Measurements from ENCODE around the gene GJA1.
"Not testable (repeated sequence)": the region's sequence is repeated elsewhere in the genome, so short reads cannot be mapped to it uniquely, and the experiment has no call there.

Gene GJA1

GRCh38 chr6:121441477-121441876 is 6.0 kb downstream of the GJA1 start:
- Histone ChIP-seq H3K79me2 (ENCODE audit: low read length) (peaks cover 16% of the 10 kb centered on the region), H4K20me1 (ENCODE audit: insufficient read depth, low read length) (no peaks in the 10 kb centered on the region), H3K4me3 (ENCODE audit: low read length) (no peak overlapping the region), H3K4me1 (ENCODE audit: low read length) (no peaks in the 10 kb centered on the region), H3F3A (ENCODE audit: insufficient read depth, low read length) (no peaks in the 10 kb centered on the region), H3K27me3 (replicated peaks; ENCODE audit: insufficient read depth, low read length) (no peaks in the 10 kb centered on the region), H3K9me2 (replicated peaks; ENCODE audit: insufficient read depth, low read length) (no peaks in the 10 kb centered on the region), H2AFZ (ENCODE audit: low read length) (no peak overlapping the region), H3K4me2 (ENCODE audit: low read depth, low read length) (no peak overlapping the region), H3K27ac (ENCODE audit: low read length) (no peak overlapping the region), H3K9ac (ENCODE audit: low read length) (no peak overlapping the region), H3K9me3 (replicated peaks; ENCODE audit: insufficient read depth, low read length) (no peaks in the 10 kb centered on the region), H3K36me3 (replicated peaks; ENCODE audit: insufficient read depth, low read length) (no peaks in the 10 kb centered on the region)
- DNase-seq: no peak
- TF ChIP-seq EZH2phosphoT487 (IDR thresholded peaks at IDR 0.05; ENCODE audit: low read length) (no peak), CTCF (IDR thresholded peaks at IDR 0.05; ENCODE audit: low read length) (no peak), EZH2 (optimal IDR thresholded peaks at IDR 0.05; ENCODE audit: low read depth, low read length) (no peak)

GRCh38 chr6:121442576-121442975 is 7.1 kb downstream of the GJA1 start:
- Histone ChIP-seq H3K4me1 (ENCODE audit: low read length) (no peaks in the 10 kb centered on the region), H3K9ac (ENCODE audit: low read length) (no peak overlapping the region)
- no peak for DNase-seq

GRCh38 chr6:121443971-121444541 is 8.6 kb downstream of the GJA1 start:
- Histone ChIP-seq H3K9me2 (replicated peaks; ENCODE audit: insufficient read depth, low read length) (no peaks in the 10 kb centered on the region), H3K79me2 (ENCODE audit: low read length) (0 out of 2 replicates have a peak, but pooled peaks cover 3% of the 10 kb centered on the region), H3K36me3 (replicated peaks; ENCODE audit: insufficient read depth, low read length) (no peaks in the 10 kb centered on the region), H3K27ac (ENCODE audit: low read length) (no peak overlapping the region), H3K9me3 (replicated peaks; ENCODE audit: insufficient read depth, low read length) (no peaks in the 10 kb centered on the region), H3K27me3 (replicated peaks; ENCODE audit: insufficient read depth, low read length) (no peaks in the 10 kb centered on the region), H3F3A (ENCODE audit: insufficient read depth, low read length) (no peaks in the 10 kb centered on the region), H3K4me1 (ENCODE audit: low read length) (no peaks in the 10 kb centered on the region), H2AFZ (ENCODE audit: low read length) (no peak overlapping the region), H3K9ac (ENCODE audit: low read length) (no peak overlapping the region), H4K20me1 (ENCODE audit: insufficient read depth, low read length) (no peaks in the 10 kb centered on the region), H3K4me3 (ENCODE audit: low read length) (no peak overlapping the region), H3K4me2 (ENCODE audit: low read depth, low read length) (no peak overlapping the region)
- DNase-seq: no peak
- TF ChIP-seq EZH2 (optimal IDR thresholded peaks at IDR 0.05; ENCODE audit: low read depth, low read length) (no peak), EZH2phosphoT487 (IDR thresholded peaks at IDR 0.05; ENCODE audit: low read length) (no peak), CTCF (IDR thresholded peaks at IDR 0.05; ENCODE audit: low read length) (no peak)

More at GRCh38 chr6:121442576-121442975, 7.1 kb downstream of the GJA1 start:
- no peak for TF ChIP-seq EZH2phosphoT487 (IDR thresholded peaks at IDR 0.05; ENCODE audit: low read length)
- TF ChIP-seq EZH2 (optimal IDR thresholded peaks at IDR 0.05; ENCODE audit: low read depth, low read length): no peak
- no peak for TF ChIP-seq CTCF (IDR thresholded peaks at IDR 0.05; ENCODE audit: low read length)
- Histone ChIP-seq H3F3A (ENCODE audit: insufficient read depth, low read length) (no peaks in the 10 kb centered on the region), H3K9me2 (replicated peaks; ENCODE audit: insufficient read depth, low read length) (no peaks in the 10 kb centered on the region), H4K20me1 (ENCODE audit: insufficient read depth, low read length) (no peaks in the 10 kb centered on the region), H3K27ac (ENCODE audit: low read length) (no peak overlapping the region), H2AFZ (ENCODE audit: low read length) (no peak overlapping the region), H3K9me3 (replicated peaks; ENCODE audit: insufficient read depth, low read length) (no peaks in the 10 kb centered on the region), H3K36me3 (replicated peaks; ENCODE audit: insufficient read depth, low read length) (no peaks in the 10 kb centered on the region), H3K4me2 (ENCODE audit: low read depth, low read length) (no peak overlapping the region), H3K4me3 (ENCODE audit: low read length) (no peak overlapping the region), H3K79me2 (ENCODE audit: low read length) (peaks cover 9% of the 10 kb centered on the region), H3K27me3 (replicated peaks; ENCODE audit: insufficient read depth, low read length) (no peaks in the 10 kb centered on the region)

GRCh38 chr6:121446705-121447104 is 11.3 kb downstream of the GJA1 start:
- H3K36me3 ChIP-seq (replicated peaks; ENCODE audit: insufficient read depth, low read length); H3K9me3 ChIP-seq (replicated peaks; ENCODE audit: insufficient read depth, low read length); H3K4me3 ChIP-seq (ENCODE audit: low read length); H3K27me3 ChIP-seq (replicated peaks; ENCODE audit: insufficient read depth, low read length); DNase-seq; H3K27ac ChIP-seq (ENCODE audit: low read length); H2AFZ ChIP-seq (ENCODE audit: low read length); H3K4me1 ChIP-seq (ENCODE audit: low read length); H3K4me2 ChIP-seq (ENCODE audit: low read depth, low read length); H4K20me1 ChIP-seq (ENCODE audit: insufficient read depth, low read length); H3K9me2 ChIP-seq (replicated peaks; ENCODE audit: insufficient read depth, low read length); H3K9ac ChIP-seq (ENCODE audit: low read length); H3F3A ChIP-seq (ENCODE audit: insufficient read depth, low read length); H3K79me2 ChIP-seq (ENCODE audit: low read length): not testable (repeated sequence)

- not testable (repeated sequence) for H3K79me2 ChIP-seq (ENCODE audit: low read length); DNase-seq; H3K4me3 ChIP-seq (ENCODE audit: low read length); H3K4me2 ChIP-seq (ENCODE audit: low read depth, low read length); H2AFZ ChIP-seq (ENCODE audit: low read length); H3K9ac ChIP-seq (ENCODE audit: low read length); H3K9me2 ChIP-seq (replicated peaks; ENCODE audit: insufficient read depth, low read length); H4K20me1 ChIP-seq (ENCODE audit: insufficient read depth, low read length); H3K27ac ChIP-seq (ENCODE audit: low read length); H3K9me3 ChIP-seq (replicated peaks; ENCODE audit: insufficient read depth, low read length); H3F3A ChIP-seq (ENCODE audit: insufficient read depth, low read length); H3K4me1 ChIP-seq (ENCODE audit: low read length); H3K36me3 ChIP-seq (replicated peaks; ENCODE audit: insufficient read depth, low read length); H3K27me3 ChIP-seq (replicated peaks; ENCODE audit: insufficient read depth, low read length)
These were observed 12.3 kb downstream of the GJA1 start for GRCh38 chr6:121447746-121448145.

GRCh38 chr6:121448528-121448927 is 13.1 kb downstream of the GJA1 start:
- H3K36me3 ChIP-seq (replicated peaks; ENCODE audit: insufficient read depth, low read length); H2AFZ ChIP-seq (ENCODE audit: low read length); H3F3A ChIP-seq (ENCODE audit: insufficient read depth, low read length); H3K27ac ChIP-seq (ENCODE audit: low read length); H3K4me3 ChIP-seq (ENCODE audit: low read length); H4K20me1 ChIP-seq (ENCODE audit: insufficient read depth, low read length); H3K79me2 ChIP-seq (ENCODE audit: low read length); H3K4me1 ChIP-seq (ENCODE audit: low read length); H3K4me2 ChIP-seq (ENCODE audit: low read depth, low read length); H3K9ac ChIP-seq (ENCODE audit: low read length); H3K9me3 ChIP-seq (replicated peaks; ENCODE audit: insufficient read depth, low read length); H3K9me2 ChIP-seq (replicated peaks; ENCODE audit: insufficient read depth, low read length); H3K27me3 ChIP-seq (replicated peaks; ENCODE audit: insufficient read depth, low read length); DNase-seq: not testable (repeated sequence)

Measured in MM.1S (cell line).